Keratinocyte (primary cell): ENCODE data around the gene HOXA10. TPM values are rescaled to one million over a fixed set of nuclear protein-coding genes. Genes with fewer than 3 reads are reported as not detected.

Experiments
- DNase-seq: peaks from one replicate; pipeline ENCODE4 v3.0.0-alpha.2; 2011; ENCODE audit warnings: low read depth, missing footprints, low spot score
- FAIRE-seq: peaks from 2 replicates; lab custom pipeline; 2011; peaks lifted over from hg19 to GRCh38; lab: Jason Lieb, UNC
- H2AFZ ChIP-seq: 2 replicates; pipeline ENCODE4 v1.6.0; 2012; ENCODE audit warnings: low read length, control low read depth, inconsistent platforms; ENCODE audit not compliant: control insufficient read depth
- H3K27ac ChIP-seq: 2 replicates; pipeline ENCODE4 v1.5.1; 2011; ENCODE audit warnings: low read length; ENCODE audit not compliant: control insufficient read depth, insufficient read depth
- H3K27me3 ChIP-seq: 3 replicates; pipeline ENCODE4 v1.6.0; 2011; ENCODE audit warnings: low read length; ENCODE audit not compliant: control insufficient read depth, insufficient read depth; ENCODE audit errors: extremely low read depth
- H3K36me3 ChIP-seq, 2 experiments: 2 replicates in 1 of 2; 3 replicates in 1 of 2; pipeline ENCODE4 v1.5.1; 2011; ENCODE audit warnings: low read length in 2 of 2, mild to moderate bottlenecking in 1 of 2; ENCODE audit not compliant: control insufficient read depth in 2 of 2, insufficient read depth in 2 of 2; ENCODE audit errors: extremely low read depth in 1 of 2
- H3K4me1 ChIP-seq: 3 replicates; pipeline ENCODE4 v1.5.1; 2011; ENCODE audit warnings: low read length; ENCODE audit not compliant: control insufficient read depth, insufficient read depth; ENCODE audit errors: extremely low read depth
- H3K4me2 ChIP-seq: 3 replicates; pipeline ENCODE4 v1.6.0; 2011; ENCODE audit warnings: low read depth, low read length; ENCODE audit not compliant: control insufficient read depth, insufficient read depth; ENCODE audit errors: extremely low read depth
- H3K4me3 ChIP-seq, 3 experiments: fragments of 200-600 bp in 1 of 3; sonication (generic) in 1 of 3; 2 replicates in 2 of 3; 3 replicates in 1 of 3; pipeline ENCODE4 v1.5.1; 2011 to 2016; ENCODE audit warnings: low read length in 3 of 3, mild to moderate bottlenecking in 3 of 3, control low read depth in 2 of 3, inconsistent platforms in 1 of 3, low read depth in 1 of 3, mixed read lengths in 1 of 3, mixed run types in 1 of 3, moderate library complexity in 1 of 3; ENCODE audit not compliant: control insufficient read depth in 2 of 3, insufficient read depth in 2 of 3; ENCODE audit errors: extremely low read depth in 1 of 3
- H3K79me2 ChIP-seq: 2 replicates; pipeline ENCODE4 v1.6.0; 2012; ENCODE audit warnings: low read length; ENCODE audit not compliant: control insufficient read depth, insufficient read depth
- H3K9ac ChIP-seq: 3 replicates; pipeline ENCODE4 v1.6.0; 2011; ENCODE audit warnings: low read length; ENCODE audit not compliant: control insufficient read depth, insufficient read depth; ENCODE audit errors: extremely low read depth
- H3K9me1 ChIP-seq: 3 replicates; pipeline ENCODE4 v1.6.0; 2011; ENCODE audit warnings: low read length; ENCODE audit not compliant: control insufficient read depth, insufficient read depth; ENCODE audit errors: extremely low read depth
- H3K9me3 ChIP-seq: 2 replicates; pipeline ENCODE4 v1.5.1; 2012; ENCODE audit warnings: low read depth, low read length; ENCODE audit not compliant: control insufficient read depth
- H4K20me1 ChIP-seq: 3 replicates; pipeline ENCODE4 v1.6.0; 2011; ENCODE audit warnings: low read length; ENCODE audit not compliant: control insufficient read depth, insufficient read depth; ENCODE audit errors: extremely low read depth
- EZH2 ChIP-seq: IDR thresholded peaks from one replicate; pipeline ENCODE4 v1.6.1; 2012; ENCODE audit warnings: inconsistent platforms, mild to moderate bottlenecking, low read length, moderate library complexity
- dilution Hi-C: fragments of 300-500 bp; cut with MboI; formaldehyde crosslinking; loops from one replicate; pipeline ENCODE4 v1.7.0; 2020; ENCODE audit warnings: low sequenced_read_pairs; ENCODE audit not compliant: extremely low pct_ligation_motif_present
- polyA plus RNA-seq, 5 experiments: library from polyadenylated mRNA; depleted of rRNA in 3 of 5; stranded (reverse) in 3 of 5; stranded (forward) in 1 of 5; unstranded in 1 of 5; fragments of >200 nt; gene quantifications; 1 replicate in 1 of 5; 2 replicates in 3 of 5; 3 replicates in 1 of 5; pipeline versions ENCODE4 v1.2.1 to v1.2.3, GENCODE V29; 2011 to 2012; ENCODE audit warnings: missing spikeins in 2 of 5, low read depth in 1 of 5, low replicate concordance in 1 of 5
- TF ChIP-seq, protein P1 (sequence below), 3 experiments: IDR thresholded peaks in 1 of 3; conservative IDR thresholded peaks in 1 of 3; optimal IDR thresholded peaks in 1 of 3; 2 replicates in 2 of 3; 3 replicates in 1 of 3; pipeline versions ENCODE3 to v1.5.1; 2011; ENCODE audit warnings: low read length in 3 of 3, mild to moderate bottlenecking in 3 of 3, moderate library complexity in 2 of 3, control low read depth in 1 of 3, inconsistent platforms in 1 of 3; ENCODE audit not compliant: insufficient read depth in 2 of 3; ENCODE audit errors: extremely low read depth in 1 of 3

HOXA10 gene
- polyA plus RNA-seq, 1 donor (not counting 4 experiments of a cell fraction or from before 2014, with no cell fraction given): 2.4 TPM

GRCh38 chr7:27186668-27187474 is 12.8 kb upstream of the HOXA10 start:
- dilution Hi-C loops: no loop called here
- H3K9me3 ChIP-seq: no peaks in the 10 kb centered on the region
- no peak for FAIRE-seq
- no peaks in the 10 kb centered on the region for H4K20me1 ChIP-seq
- no peak overlapping the region for H3K27ac ChIP-seq
- peaks cover 13% of the 10 kb centered on the region for H3K4me1 ChIP-seq
- H3K9me1 ChIP-seq: no peaks in the 10 kb centered on the region
- no peak overlapping the region for H2AFZ ChIP-seq
- TF ChIP-seq EZH2: no peak
- TF ChIP-seq, protein P1, sequence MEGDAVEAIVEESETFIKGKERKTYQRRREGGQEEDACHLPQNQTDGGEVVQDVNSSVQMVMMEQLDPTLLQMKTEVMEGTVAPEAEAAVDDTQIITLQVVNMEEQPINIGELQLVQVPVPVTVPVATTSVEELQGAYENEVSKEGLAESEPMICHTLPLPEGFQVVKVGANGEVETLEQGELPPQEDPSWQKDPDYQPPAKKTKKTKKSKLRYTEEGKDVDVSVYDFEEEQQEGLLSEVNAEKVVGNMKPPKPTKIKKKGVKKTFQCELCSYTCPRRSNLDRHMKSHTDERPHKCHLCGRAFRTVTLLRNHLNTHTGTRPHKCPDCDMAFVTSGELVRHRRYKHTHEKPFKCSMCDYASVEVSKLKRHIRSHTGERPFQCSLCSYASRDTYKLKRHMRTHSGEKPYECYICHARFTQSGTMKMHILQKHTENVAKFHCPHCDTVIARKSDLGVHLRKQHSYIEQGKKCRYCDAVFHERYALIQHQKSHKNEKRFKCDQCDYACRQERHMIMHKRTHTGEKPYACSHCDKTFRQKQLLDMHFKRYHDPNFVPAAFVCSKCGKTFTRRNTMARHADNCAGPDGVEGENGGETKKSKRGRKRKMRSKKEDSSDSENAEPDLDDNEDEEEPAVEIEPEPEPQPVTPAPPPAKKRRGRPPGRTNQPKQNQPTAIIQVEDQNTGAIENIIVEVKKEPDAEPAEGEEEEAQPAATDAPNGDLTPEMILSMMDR (optimal IDR thresholded peaks at IDR 0.05 in 1 of 3, IDR thresholded peaks at IDR 0.05 in 1 of 3, conservative IDR thresholded peaks at IDR 0.05 in 1 of 3; ENCODE audit: extremely low read depth in 1 of 3, insufficient read depth in 2 of 3, low read length in 3 of 3): no peak
- H3K4me3 ChIP-seq: no peak overlapping the region
- H3K9ac ChIP-seq: no peak overlapping the region
- DNase-seq: no peak
- no peaks in the 10 kb centered on the region for H3K36me3 ChIP-seq
- peaks cover 95% of the 10 kb centered on the region for H3K27me3 ChIP-seq
- no peak overlapping the region for H3K4me2 ChIP-seq
- H3K79me2 ChIP-seq: no peaks in the 10 kb centered on the region

- Histone ChIP-seq H3K27me3 (peaks cover 87% of the 10 kb centered on the region), H3K79me2 (no peaks in the 10 kb centered on the region)
- dilution Hi-C loops: no loop called here
Observed at GRCh38 chr7:27185854-27186667, 11.9 kb upstream of the HOXA10 start.

More at GRCh38 chr7:27185854-27186667, 11.9 kb upstream of the HOXA10 start:
- no peaks in the 10 kb centered on the region for H4K20me1 ChIP-seq
- TF ChIP-seq, protein P1 (optimal IDR thresholded peaks at IDR 0.05 in 1 of 3, IDR thresholded peaks at IDR 0.05 in 1 of 3, conservative IDR thresholded peaks at IDR 0.05 in 1 of 3; ENCODE audit: extremely low read depth in 1 of 3, insufficient read depth in 2 of 3, low read length in 3 of 3): no peak
- TF ChIP-seq EZH2: no peak
- no peaks in the 10 kb centered on the region for H3K9me1 ChIP-seq
- no peak overlapping the region for H3K4me2 ChIP-seq
- DNase-seq (no peak), FAIRE-seq (no peak)
- no peaks in the 10 kb centered on the region for H3K36me3 ChIP-seq
- no peak overlapping the region for H3K4me3 ChIP-seq
- H3K27ac ChIP-seq: no peak overlapping the region
- peaks cover 13% of the 10 kb centered on the region for H3K4me1 ChIP-seq
- no peak overlapping the region for H2AFZ ChIP-seq
- no peaks in the 10 kb centered on the region for H3K9me3 ChIP-seq
- H3K9ac ChIP-seq: no peak overlapping the region
